GM23338 (cell line): ENCODE measurements around the gene CCDC170. TPM values are rescaled to one million over a fixed set of nuclear protein-coding genes. Genes with fewer than 3 reads are reported as not detected.

Source experiments
- ATAC-seq: fragments of 200-7000 bp; cut with Tn5 transposase; 3 replicates; pipeline ENCODE4 v1.9.1; 2020
- DNase-seq: peaks from one replicate; pipeline ENCODE4 v3.0.0-alpha.2; 2015; ENCODE audit warnings: low spot score
- H2AFZ ChIP-seq: fragments of 200-600 bp; sonication (generic); 2 replicates; pipeline ENCODE4 v1.8.0; 2016; ENCODE audit warnings: antibody characterized with exemption, mild to moderate bottlenecking, moderate library complexity
- H3F3A ChIP-seq: fragments of 200-600 bp; sonication (generic); replicated peaks from 2 replicates; pipeline ENCODE4 v1.8.0; 2017; ENCODE audit warnings: antibody characterized with exemption, mixed run types, low read depth
- H3K27ac ChIP-seq: fragments of 200-600 bp; sonication (generic); 2 replicates; pipeline ENCODE4 v1.6.1; 2016; ENCODE audit warnings: low read depth
- H3K27me3 ChIP-seq: fragments of 200-600 bp; sonication (generic); 2 replicates; pipeline ENCODE4 v1.8.0; 2016; ENCODE audit warnings: mild to moderate bottlenecking, mixed run types, moderate library complexity; ENCODE audit not compliant: insufficient read depth
- H3K36me3 ChIP-seq: fragments of 200-600 bp; sonication (generic); 2 replicates; pipeline ENCODE4 v1.8.0; 2016; ENCODE audit warnings: mild to moderate bottlenecking; ENCODE audit not compliant: insufficient read depth
- H3K4me1 ChIP-seq: fragments of 200-600 bp; sonication (generic); 2 replicates; pipeline ENCODE4 v1.8.0; 2016; ENCODE audit warnings: mild to moderate bottlenecking, moderate library complexity; ENCODE audit not compliant: insufficient read depth
- H3K4me2 ChIP-seq: fragments of 200-600 bp; sonication (generic); 2 replicates; pipeline ENCODE4 v1.7.1; 2017; ENCODE audit warnings: mixed run types
- H3K4me3 ChIP-seq: fragments of 200-600 bp; sonication (generic); 2 replicates; pipeline ENCODE4 v1.6.1; 2016; ENCODE audit warnings: mixed run types
- H3K79me2 ChIP-seq: fragments of 200-600 bp; sonication (generic); replicated peaks from 2 replicates; pipeline ENCODE4 v1.8.0; 2017; ENCODE audit warnings: mild to moderate bottlenecking; ENCODE audit not compliant: insufficient read depth
- H3K9me2 ChIP-seq: fragments of 200-600 bp; sonication (generic); 2 replicates; pipeline ENCODE4 v1.8.0; 2017; ENCODE audit not compliant: insufficient read depth
- H4K20me1 ChIP-seq: fragments of 200-600 bp; sonication (generic); replicated peaks from 2 replicates; pipeline ENCODE4 v1.8.0; 2017; ENCODE audit warnings: mild to moderate bottlenecking; ENCODE audit not compliant: insufficient read depth
- H3K27ac Mint-ChIP-seq: 2 replicates; pipeline ENCODE4 v1.8.0; 2020; ENCODE audit warnings: inconsistent platforms, mild to moderate bottlenecking, moderate library complexity, mixed read lengths
- H3K27me3 Mint-ChIP-seq: 3 replicates; pipeline ENCODE4 v1.8.0; 2022; ENCODE audit warnings: low read depth, mild to moderate bottlenecking, moderate library complexity, mixed read lengths, inconsistent platforms; ENCODE audit not compliant: insufficient read depth, poor library complexity
- H3K36me3 Mint-ChIP-seq: 3 replicates; pipeline ENCODE4 v1.8.0; 2021; ENCODE audit warnings: low read depth, mild to moderate bottlenecking, inconsistent platforms, moderate library complexity, mixed read lengths
- H3K4me1 Mint-ChIP-seq: 3 replicates; pipeline ENCODE4 v1.8.0; 2020; ENCODE audit warnings: mild to moderate bottlenecking, inconsistent platforms, mixed read lengths
- H3K4me3 Mint-ChIP-seq: 3 replicates; pipeline ENCODE4 v1.8.0; 2021; ENCODE audit warnings: moderate library complexity, mild to moderate bottlenecking, inconsistent platforms, mixed read lengths
- H3K9me3 Mint-ChIP-seq: 3 replicates; pipeline ENCODE4 v1.8.0; 2020; ENCODE audit warnings: moderate library complexity, mild to moderate bottlenecking, inconsistent platforms, mixed read lengths
- CREB1 ChIP-seq: fragments of 250-450 bp; sonication (Bioruptor Pico); IDR thresholded peaks from 2 replicates; pipeline ENCODE4 v1.5.0; 2020; ENCODE audit warnings: low read depth, mild to moderate bottlenecking, moderate library complexity
- EZH2phosphoT487 ChIP-seq: fragments of 200-600 bp; sonication (generic); IDR thresholded peaks from one replicate; pipeline ENCODE4 v1.8.1; 2018; ENCODE audit warnings: antibody characterized with exemption; ENCODE audit not compliant: unreplicated experiment
- NANOG ChIP-seq: IDR thresholded peaks from 2 replicates; pipeline ENCODE4 v1.6.1; 2016; ENCODE audit warnings: antibody characterized with exemption, borderline replicate concordance
- POLR2AphosphoS5 ChIP-seq: IDR thresholded peaks from 2 replicates; pipeline ENCODE4 v1.6.1; 2016; ENCODE audit warnings: antibody characterized with exemption, low read depth
- REST ChIP-seq: IDR thresholded peaks from one replicate; pipeline ENCODE4 v1.6.1; 2018; ENCODE audit warnings: antibody characterized with exemption; ENCODE audit not compliant: unreplicated experiment
- STAT1 ChIP-seq: IDR thresholded peaks from one replicate; pipeline ENCODE4 v1.6.1; 2016; ENCODE audit warnings: antibody characterized with exemption; ENCODE audit not compliant: unreplicated experiment
- ZNF114 ChIP-seq: fragments of 250-450 bp; sonication (Bioruptor Pico); IDR thresholded peaks from 2 replicates; pipeline ENCODE4 v1.5.0; 2020; ENCODE audit warnings: mild to moderate bottlenecking, moderate library complexity
- ZNF331 ChIP-seq: fragments of 250-450 bp; sonication (Bioruptor Pico); IDR thresholded peaks from 2 replicates; pipeline ENCODE4 v1.5.0; 2020; ENCODE audit warnings: low read depth, mild to moderate bottlenecking, moderate library complexity
- polyA plus RNA-seq: library from polyadenylated mRNA; unstranded; fragments of >200 nt; fragmentation: Nextera tagmentation; extraction: Ambion mirVana; gene quantifications from 2 replicates; pipeline ENCODE4 v1.2.1, GENCODE V29; 2016
- total RNA-seq: library from RNA; depleted of rRNA; stranded (reverse); fragments of >200 nt; shearing (Covaris generic); gene quantifications from 2 replicates; pipeline ENCODE4 v1.2.3, GENCODE V29; 2014
- TF ChIP-seq, protein P1 (sequence below), 2 experiments: fragments of 200-600 bp in 1 of 2; sonication (generic) in 1 of 2; conservative IDR thresholded peaks; 2 replicates each; pipeline versions ENCODE4 v1.5.1 to v1.6.1; 2016 to 2017; ENCODE audit warnings: antibody characterized with exemption in 2 of 2, low read depth in 2 of 2, mild to moderate bottlenecking in 2 of 2, moderate library complexity in 1 of 2
- TF ChIP-seq, protein P2 (sequence below): IDR thresholded peaks from 2 replicates; pipeline ENCODE4 v1.6.1; 2016; ENCODE audit warnings: antibody characterized with exemption

Gene CCDC170
- total and polyA plus RNA-seq, 2 experiments from 2014 or later: 0.18 TPM; not detected in 1

DNA sequence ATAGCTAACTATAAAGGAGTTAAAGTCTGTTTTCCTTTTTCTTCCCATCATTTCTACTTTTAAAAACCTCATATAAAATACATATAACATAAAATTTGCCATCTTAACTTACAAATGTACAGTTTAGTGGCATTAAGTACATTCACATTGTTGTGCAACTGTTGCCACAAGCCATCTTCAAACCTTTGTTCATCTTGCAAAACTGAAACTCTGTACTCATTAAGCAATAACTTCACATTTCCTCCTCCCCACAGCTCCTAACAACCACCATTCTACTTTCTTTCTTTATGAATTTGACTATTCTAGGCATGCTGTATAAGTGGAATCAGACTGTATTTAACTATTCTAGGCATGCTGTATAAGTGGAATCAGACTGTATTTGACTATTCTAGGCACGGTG lies 4.5 kb downstream of the CCDC170 start:
- Histone ChIP-seq H3K9me2 (no peaks in the 10 kb centered on the region), H3K4me2 (peak overlapping the region; percentile 49), H3K36me3 (no peaks in the 10 kb centered on the region), H3F3A (no peaks in the 10 kb centered on the region), H3K79me2 (no peaks in the 10 kb centered on the region), H3K4me3 (no peak overlapping the region), H4K20me1 (no peaks in the 10 kb centered on the region; the same call in 1 of the 2 replicates), H3K27ac (no peak overlapping the region), H2AFZ (no peak overlapping the region), H3K4me1 (peaks cover 9% of the 10 kb centered on the region), H3K27me3 (peaks cover 32% of the 10 kb centered on the region)
- Mint-ChIP-seq H3K36me3 (no peaks in the 10 kb centered on the region), H3K4me3 (no peak overlapping the region), H3K27me3 (peaks cover 19% of the 10 kb centered on the region), H3K9me3 (no peaks in the 10 kb centered on the region), H3K27ac (no peak overlapping the region), H3K4me1 (peaks cover 6% of the 10 kb centered on the region)
- DNase-seq: no peak
- TF ChIP-seq STAT1 (no peak), POLR2AphosphoS5 (no peak), NANOG (no peak), ZNF114 (CRISPR knock-in tag) (no peak), ZNF331 (no peak), CREB1 (no peak), REST (no peak), EZH2phosphoT487 (no peak)
- TF ChIP-seq, protein P1, sequence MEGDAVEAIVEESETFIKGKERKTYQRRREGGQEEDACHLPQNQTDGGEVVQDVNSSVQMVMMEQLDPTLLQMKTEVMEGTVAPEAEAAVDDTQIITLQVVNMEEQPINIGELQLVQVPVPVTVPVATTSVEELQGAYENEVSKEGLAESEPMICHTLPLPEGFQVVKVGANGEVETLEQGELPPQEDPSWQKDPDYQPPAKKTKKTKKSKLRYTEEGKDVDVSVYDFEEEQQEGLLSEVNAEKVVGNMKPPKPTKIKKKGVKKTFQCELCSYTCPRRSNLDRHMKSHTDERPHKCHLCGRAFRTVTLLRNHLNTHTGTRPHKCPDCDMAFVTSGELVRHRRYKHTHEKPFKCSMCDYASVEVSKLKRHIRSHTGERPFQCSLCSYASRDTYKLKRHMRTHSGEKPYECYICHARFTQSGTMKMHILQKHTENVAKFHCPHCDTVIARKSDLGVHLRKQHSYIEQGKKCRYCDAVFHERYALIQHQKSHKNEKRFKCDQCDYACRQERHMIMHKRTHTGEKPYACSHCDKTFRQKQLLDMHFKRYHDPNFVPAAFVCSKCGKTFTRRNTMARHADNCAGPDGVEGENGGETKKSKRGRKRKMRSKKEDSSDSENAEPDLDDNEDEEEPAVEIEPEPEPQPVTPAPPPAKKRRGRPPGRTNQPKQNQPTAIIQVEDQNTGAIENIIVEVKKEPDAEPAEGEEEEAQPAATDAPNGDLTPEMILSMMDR (conservative IDR thresholded peaks at IDR 0.05; ENCODE audit: low read depth in 2 of 2): no peak
- TF ChIP-seq, protein P2, sequence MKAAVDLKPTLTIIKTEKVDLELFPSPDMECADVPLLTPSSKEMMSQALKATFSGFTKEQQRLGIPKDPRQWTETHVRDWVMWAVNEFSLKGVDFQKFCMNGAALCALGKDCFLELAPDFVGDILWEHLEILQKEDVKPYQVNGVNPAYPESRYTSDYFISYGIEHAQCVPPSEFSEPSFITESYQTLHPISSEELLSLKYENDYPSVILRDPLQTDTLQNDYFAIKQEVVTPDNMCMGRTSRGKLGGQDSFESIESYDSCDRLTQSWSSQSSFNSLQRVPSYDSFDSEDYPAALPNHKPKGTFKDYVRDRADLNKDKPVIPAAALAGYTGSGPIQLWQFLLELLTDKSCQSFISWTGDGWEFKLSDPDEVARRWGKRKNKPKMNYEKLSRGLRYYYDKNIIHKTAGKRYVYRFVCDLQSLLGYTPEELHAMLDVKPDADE: no peak
- no peak for ATAC-seq

DNA sequence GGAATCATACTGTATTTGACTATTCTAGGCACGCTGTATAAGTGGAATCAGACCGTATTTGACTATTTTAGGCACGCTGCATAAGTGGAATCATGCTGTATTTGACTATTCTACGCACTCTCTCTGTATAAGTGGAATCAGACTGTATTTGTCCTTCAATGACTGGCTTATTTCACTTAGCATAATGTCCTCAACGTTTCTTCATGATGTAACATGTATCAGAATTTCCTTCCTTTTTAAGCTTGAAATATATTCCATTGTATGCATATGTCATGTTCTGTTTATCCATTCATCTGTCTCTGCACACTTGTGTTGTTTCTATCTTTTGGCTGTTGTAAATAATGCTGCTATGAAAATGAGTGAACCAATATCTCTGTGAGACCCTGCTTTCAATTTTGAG lies 5.7 kb downstream of the CCDC170 start:
- DNase-seq (no peak), ATAC-seq (no peak)
- H3K4me1 ChIP-seq: peaks cover 9% of the 10 kb centered on the region
- no peaks in the 10 kb centered on the region; the same call in 1 of the 2 replicates for H4K20me1 ChIP-seq
- no peaks in the 10 kb centered on the region for H3K9me3 Mint-ChIP-seq
- no peak overlapping the region for H3K4me3 ChIP-seq
- no peaks in the 10 kb centered on the region for H3K9me2 ChIP-seq
- H2AFZ ChIP-seq: no peak overlapping the region
- H3K4me2 ChIP-seq: no peak overlapping the region
- no peak overlapping the region for H3K27ac Mint-ChIP-seq
- H3K27me3 Mint-ChIP-seq: peaks cover 13% of the 10 kb centered on the region
- H3K4me3 Mint-ChIP-seq: no peak overlapping the region
- H3K79me2 ChIP-seq: no peaks in the 10 kb centered on the region
- H3K36me3 ChIP-seq: no peaks in the 10 kb centered on the region
- no peak overlapping the region for H3K27ac ChIP-seq
- peaks cover 20% of the 10 kb centered on the region for H3K27me3 ChIP-seq
- H3K36me3 Mint-ChIP-seq: no peaks in the 10 kb centered on the region
- peaks cover 4% of the 10 kb centered on the region for H3K4me1 Mint-ChIP-seq
- H3F3A ChIP-seq: no peaks in the 10 kb centered on the region
- TF ChIP-seq CREB1 (no peak), STAT1 (no peak)
